Measurements from ENCODE around the gene TMEM203.

Gene TMEM203

DNA sequence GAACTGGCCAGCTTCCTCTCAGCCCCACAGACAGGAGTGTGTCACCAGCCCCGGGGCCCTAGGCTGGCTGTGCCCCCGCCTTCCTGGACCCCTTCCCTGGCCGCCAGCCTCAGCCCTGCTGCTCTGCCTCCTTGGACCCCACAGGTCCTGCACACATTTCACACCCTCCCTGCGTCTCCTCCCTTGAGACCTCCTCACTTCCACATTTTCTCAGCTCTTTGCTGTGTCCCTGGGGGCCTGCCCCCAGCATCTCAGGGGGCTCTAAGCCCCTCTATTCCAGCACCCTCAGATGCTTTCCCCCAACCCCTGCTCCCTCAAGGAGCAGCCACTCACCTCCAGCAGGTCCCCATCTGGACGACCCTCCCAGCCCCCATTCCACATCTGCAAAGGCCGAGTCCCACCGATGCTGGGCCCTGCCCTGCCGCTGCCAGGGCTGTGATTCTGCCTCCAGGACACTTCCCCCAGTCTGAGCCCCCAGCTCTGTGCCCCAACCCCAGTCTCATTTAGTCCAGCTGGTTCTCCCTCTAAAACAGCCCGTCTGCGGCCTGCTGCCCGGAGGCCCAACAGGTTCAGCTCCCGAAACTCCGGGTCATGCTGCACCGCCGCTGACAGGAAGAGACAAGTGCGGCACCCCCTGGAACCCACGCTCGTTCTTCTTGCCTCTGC, 29.4 kb upstream of the TMEM203 start:
- TF ChIP-seq, protein P1, sequence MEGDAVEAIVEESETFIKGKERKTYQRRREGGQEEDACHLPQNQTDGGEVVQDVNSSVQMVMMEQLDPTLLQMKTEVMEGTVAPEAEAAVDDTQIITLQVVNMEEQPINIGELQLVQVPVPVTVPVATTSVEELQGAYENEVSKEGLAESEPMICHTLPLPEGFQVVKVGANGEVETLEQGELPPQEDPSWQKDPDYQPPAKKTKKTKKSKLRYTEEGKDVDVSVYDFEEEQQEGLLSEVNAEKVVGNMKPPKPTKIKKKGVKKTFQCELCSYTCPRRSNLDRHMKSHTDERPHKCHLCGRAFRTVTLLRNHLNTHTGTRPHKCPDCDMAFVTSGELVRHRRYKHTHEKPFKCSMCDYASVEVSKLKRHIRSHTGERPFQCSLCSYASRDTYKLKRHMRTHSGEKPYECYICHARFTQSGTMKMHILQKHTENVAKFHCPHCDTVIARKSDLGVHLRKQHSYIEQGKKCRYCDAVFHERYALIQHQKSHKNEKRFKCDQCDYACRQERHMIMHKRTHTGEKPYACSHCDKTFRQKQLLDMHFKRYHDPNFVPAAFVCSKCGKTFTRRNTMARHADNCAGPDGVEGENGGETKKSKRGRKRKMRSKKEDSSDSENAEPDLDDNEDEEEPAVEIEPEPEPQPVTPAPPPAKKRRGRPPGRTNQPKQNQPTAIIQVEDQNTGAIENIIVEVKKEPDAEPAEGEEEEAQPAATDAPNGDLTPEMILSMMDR (IDR thresholded peaks at IDR 0.05; ENCODE audit: low read length, missing control alignments): no peak
- DNase-seq (ENCODE audit: low read depth): no peak
- no peak overlapping the region for H3K4me3 ChIP-seq (replicated peaks; ENCODE audit: low read depth, low read length)

DNA sequence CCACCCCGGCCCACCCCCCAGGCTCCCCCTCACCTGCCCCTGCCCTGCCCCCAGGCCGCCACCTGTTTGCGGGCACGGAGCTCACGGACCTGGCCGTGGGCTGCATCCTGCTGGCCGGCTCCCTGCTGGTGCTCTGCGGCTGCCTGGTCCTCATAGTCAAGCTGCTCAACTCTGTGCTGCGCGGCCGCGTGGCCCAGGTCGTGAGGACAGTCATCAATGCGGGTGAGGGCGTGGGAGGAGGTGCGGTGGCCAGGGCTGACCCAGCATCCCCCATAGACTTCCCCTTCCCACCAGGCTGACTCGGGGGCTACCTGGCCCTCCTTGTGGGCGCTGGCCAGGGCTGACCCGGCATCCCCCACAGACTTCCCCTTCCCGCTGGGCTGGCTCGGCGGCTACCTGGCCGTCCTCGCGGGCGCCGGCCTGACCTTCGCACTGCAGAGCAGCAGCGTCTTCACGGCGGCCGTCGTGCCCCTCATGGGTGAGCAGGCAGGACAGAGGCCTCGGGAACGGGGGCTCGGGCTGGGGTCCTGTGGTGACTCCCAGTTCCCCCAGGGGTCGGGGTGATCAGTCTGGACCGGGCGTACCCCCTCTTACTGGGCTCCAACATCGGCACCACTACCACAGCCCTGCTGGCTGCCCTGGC, 28.7 kb upstream of the TMEM203 start:
- H3K4me3 ChIP-seq (replicated peaks; ENCODE audit: low read depth, low read length): no peak overlapping the region
- DNase-seq (ENCODE audit: low read depth): no peak
- TF ChIP-seq, protein P1 (IDR thresholded peaks at IDR 0.05; ENCODE audit: low read length, missing control alignments): no peak

DNA sequence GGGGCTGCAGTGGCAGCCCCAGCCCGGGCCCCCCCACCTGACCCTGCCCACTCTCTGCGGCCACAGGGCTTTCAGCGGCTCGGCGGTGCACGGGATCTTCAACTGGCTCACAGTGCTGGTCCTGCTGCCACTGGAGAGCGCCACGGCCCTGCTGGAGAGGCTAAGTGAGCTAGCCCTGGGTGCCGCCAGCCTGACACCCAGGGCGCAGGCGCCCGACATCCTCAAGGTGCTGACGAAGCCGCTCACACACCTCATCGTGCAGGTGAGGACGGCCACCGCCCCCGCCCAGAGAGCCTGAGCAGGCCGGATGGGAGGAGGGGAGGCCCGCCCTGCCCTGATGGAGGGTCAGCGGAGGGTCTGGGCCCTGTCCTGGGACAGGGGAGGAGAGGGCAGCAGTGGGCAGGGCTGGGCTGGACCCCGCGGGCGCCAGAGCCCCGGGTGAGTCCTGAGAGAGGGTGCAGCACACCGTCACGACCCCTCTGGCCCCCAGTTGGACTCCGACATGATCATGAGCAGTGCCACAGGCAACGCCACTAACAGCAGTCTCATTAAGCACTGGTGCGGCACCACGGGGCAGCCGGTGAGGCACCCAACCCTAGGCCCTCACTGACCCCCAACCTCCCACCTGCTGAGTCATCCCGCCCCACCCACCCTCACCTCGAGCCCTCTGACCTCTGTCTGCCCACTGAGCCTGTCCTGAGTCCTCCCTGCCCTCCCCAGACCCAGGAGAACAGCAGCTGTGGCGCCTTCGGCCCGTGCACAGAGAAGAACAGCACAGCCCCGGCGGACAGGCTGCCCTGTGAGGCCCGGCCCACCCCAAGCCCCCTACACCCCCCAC, 27.9 kb upstream of the TMEM203 start:
- H3K4me3 ChIP-seq (replicated peaks; ENCODE audit: low read depth, low read length): no peak overlapping the region
- TF ChIP-seq, protein P1 (IDR thresholded peaks at IDR 0.05; ENCODE audit: low read length, missing control alignments): no peak
- no peak for DNase-seq (ENCODE audit: low read depth)

DNA sequence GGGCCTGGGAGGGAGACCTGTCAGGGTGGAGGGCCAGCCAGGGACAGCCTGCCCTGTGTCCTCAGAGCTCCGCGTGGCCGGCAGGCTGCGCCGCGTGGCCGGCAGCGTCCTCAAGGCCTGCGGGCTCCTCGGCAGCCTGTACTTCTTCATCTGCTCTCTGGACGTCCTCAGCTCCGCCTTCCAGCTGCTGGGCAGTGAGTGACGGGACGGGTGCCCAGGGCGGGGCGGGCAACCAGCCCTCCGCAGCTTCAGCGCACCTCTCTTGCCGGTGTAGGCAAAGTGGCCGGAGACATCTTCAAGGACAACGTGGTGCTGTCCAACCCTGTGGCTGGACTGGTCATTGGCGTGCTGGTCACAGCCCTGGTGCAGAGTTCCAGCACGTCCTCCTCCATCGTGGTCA, 27.1 kb upstream of the TMEM203 start:
- H3K4me3 ChIP-seq (replicated peaks; ENCODE audit: low read depth, low read length): no peak overlapping the region
- TF ChIP-seq, protein P1 (IDR thresholded peaks at IDR 0.05; ENCODE audit: low read length, missing control alignments): no peak
- DNase-seq (ENCODE audit: low read depth): no peak

DNA sequence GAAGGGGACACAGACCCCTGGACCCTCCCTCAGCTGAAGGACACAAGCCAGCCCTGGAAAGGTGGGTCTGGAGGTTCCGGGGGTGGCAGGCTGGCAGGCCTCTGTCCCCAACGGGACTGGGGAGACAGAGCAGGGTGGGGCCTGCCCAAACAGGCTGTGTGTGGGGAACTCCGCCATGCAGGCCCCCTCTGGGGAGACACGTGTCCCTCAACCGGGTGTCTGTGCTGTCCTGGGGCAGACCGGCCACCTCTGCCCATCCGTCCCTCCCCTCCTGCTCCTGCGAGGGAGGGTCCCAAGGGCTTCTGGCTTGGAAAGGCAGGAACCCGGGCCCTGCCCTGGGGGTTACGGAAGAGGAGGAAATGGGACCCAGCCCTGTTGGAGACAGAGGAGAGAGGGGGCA, 26.7 kb upstream of the TMEM203 start:
- no peak overlapping the region for H3K4me3 ChIP-seq (replicated peaks; ENCODE audit: low read depth, low read length)
- no peak for DNase-seq (ENCODE audit: low read depth)
- TF ChIP-seq, protein P1 (IDR thresholded peaks at IDR 0.05; ENCODE audit: low read length, missing control alignments): no peak

DNA sequence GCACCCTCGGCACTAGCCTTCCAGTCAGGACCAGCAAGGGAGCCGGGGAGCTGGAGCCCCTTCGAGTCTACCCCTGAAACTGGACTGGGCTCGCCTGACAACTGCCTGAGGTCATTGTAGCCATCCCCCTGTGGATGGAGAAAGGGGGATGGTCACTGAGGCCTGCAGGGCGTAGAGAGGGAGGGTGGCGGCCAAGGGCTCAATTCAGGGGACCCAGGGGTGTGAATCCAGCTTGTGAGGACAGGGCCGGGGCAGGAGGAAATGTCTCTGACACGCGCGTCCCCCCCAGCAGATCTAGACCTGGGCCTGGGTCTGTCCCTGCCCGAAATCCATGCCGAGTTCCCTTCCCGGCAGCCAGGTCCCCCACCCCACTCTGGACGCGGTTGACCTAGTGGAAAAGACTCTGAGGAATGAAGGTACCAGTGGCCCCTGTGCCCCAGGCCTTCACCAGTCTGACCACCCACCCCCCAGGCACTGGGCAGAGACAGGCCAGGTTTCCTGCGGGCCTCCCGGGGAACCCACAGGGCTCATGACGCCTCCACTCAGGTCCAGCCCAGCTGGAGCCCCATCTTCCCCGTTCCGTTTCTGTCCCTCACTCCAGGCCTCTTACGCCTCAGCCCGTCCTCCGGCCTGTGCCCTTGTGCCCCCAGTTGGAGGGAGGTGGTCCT, 26.1 kb upstream of the TMEM203 start:
- TF ChIP-seq, protein P1 (IDR thresholded peaks at IDR 0.05; ENCODE audit: low read length, missing control alignments): no peak
- DNase-seq (ENCODE audit: low read depth): no peak
- no peak overlapping the region for H3K4me3 ChIP-seq (replicated peaks; ENCODE audit: low read depth, low read length)
